Stimulated activated CD4-positive, alpha-beta T cell treated with anti-CD3 and anti-CD28 coated beads, Interleukin-15, amount 100 ng/mL, for 48 hours (primary cell): ENCODE data around the gene TOP3B.
A peak's percentile ranks its signal among the peaks of the same experiment; 100 is the strongest.
"Not testable (repeated sequence)": the region's sequence is repeated elsewhere in the genome, so short reads cannot be mapped to it uniquely, and the experiment has no call there.

ENCODE experiments used
- DNase-seq, 2 donors: peaks; one replicate each; pipeline ENCODE4 v3.0.0-alpha.2; 2020; ENCODE audit warnings: low read depth in 2 of 2

Gene TOP3B

DNA sequence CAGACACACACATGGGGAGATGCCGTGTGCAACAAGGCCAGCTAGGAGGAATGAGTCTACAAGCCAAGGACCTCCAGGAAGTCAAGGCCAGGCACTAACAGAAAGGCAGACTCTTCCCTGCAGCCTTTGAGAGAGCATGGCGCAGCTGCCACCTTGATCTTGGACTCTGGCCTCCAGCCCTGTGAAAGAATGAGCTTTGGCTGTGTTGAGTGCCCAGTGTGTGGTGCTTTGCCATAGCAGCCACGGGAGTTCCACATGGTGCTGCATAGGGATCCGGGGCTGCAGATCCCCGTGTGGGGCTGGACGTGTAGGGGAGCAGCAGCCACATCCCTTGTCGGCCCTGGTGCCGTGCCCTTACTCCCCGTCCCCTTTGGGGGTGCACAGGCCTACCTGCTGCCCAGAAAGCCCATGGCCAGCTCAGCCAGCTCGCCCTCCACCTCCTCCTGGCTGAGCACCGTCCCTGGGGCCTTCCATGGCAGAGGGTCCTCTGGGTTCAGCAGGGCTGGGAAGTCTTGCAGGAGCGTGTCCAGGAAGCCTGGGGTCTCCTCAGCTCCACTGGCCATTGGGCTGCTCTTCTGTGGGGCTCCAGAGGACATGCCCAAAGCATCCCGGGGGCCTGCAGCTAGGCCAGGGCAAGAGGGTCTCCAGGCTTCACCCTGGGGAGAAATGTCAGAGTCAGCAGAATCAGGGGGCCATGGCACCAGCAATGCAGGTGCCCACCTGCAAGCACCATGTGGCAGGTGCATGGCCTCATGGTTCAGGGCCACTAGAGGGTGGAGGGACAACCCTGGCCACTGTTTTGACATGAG is 36.9 kb downstream of the TOP3B start:
- DNase-seq, result no peak

DNA sequence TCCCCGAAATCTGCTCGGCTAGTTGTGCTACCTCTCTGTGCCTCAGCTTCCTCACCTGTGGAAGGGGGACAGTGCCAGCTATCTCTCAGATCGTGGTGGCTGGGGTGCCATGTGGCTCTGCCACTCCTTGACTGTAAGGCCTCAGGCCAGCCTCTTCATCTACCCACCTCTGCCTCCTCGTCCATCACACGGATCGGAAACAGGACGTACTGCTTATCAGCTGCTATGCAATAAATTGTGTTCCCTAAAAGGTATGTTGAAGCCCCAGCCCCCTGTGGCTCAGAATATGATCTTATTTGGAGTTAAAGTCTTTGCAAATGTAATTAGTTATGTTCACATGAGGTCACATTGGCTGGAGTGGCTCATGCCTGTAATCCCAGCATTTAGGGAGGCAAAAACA is 37.7 kb downstream of the TOP3B start:
- no peak for DNase-seq

DNA sequence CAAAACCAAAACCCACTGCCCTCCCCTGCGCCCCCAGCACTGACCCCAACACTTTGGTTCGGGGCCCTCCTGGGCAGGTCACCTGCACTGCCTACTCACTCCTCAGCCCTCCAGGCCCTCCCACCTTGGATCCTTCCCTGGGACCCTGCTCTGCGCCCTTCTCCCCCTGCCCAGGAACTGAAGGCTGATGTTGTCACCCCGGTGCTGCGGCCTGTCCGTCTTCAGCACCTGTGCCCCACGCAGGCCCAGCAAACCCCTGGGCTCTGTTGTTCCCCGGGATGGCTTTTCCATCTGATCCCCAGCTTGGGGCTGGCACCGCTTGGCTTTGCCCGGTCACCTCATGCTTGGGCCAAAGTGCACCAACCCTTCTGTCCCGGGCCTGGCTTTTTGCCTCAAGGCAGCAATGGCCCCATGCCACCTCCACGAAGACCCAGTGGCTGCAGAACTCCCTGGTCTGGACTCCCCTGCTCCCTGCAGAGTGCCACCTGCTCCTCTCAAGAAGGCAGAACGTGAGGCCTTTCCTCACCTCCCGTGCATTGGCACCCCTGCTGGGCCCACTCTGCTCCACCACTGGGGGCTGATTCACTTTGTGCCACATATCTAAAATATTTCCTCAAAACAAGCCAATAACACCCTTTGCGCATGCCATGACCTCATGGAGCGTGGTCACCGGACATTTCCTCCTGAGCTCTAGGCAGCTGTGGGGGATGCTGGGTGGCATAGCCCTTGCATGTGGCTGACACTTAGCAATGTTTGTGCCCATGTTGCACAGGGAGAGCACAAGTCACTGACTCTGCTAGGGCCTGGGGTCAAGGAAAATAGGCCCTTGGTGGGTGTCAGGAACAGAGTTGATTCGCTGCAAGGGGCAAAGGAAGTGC is 38.8 kb downstream of the TOP3B start:
- DNase-seq, result no peak

DNA sequence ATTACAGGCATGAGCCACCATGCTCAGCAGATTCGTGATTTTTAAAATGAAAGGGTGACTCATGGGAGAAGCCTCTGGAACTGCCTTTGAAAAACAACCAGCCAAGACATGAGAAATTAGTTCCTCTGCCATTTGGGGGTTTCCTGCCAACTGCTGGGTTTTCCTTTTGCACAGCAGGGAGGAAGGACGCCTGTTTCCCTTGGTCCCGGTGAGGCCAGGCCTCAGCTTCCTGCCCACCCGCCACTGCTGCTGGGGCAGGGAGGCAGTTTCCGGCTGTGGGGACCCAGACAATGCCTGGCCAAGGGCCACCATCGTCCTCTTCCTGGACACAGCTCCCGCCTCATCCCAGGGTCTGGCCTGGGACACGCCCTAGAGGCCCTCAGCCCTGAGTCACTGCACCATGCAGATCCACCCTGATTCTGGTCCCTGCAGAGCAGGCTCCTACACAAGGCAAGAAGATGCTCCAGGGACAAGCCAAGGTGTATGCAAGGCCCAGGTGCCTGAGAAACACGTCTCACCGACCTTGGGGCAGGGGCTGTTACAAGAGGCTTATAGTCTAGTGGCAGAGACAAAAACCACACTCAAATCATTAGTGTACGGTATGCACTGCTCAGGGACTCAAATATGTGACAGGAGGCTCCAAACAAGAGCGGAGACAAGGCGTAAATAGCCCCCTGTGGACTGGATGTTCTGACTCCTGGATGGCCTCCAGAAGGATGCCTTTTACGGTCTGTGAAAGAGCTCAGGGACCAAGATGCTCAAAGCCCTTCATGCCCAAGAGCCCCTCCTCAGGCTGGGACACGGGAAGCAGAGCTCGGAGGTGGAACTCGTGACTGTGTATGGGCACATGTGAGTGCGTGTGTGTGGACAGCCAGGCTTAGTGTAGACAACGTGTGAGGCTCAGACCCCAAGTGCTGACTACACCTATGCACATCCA is 39.9 kb downstream of the TOP3B start:
- DNase-seq, result no peak

DNA sequence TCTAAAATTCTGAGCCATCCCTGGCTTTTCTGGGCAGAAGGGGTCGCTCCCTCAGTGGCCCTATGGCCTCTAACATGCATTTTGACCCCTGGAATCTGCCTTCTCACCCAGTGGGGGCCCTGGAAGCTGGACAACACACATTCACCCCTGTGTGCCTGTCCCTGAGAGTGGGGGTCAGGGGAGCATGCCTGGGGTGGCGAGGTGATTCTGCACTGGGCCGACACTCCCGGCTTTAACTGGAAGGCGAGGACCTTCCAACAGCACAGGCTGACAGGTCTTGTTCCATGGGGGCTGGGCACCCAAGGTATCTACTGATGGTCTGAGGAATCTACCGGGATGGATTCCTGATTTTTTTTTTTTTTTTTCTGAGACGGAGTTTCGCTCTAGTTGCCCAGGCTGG is 40.7 kb downstream of the TOP3B start:
- DNase-seq, result no peak

DNA sequence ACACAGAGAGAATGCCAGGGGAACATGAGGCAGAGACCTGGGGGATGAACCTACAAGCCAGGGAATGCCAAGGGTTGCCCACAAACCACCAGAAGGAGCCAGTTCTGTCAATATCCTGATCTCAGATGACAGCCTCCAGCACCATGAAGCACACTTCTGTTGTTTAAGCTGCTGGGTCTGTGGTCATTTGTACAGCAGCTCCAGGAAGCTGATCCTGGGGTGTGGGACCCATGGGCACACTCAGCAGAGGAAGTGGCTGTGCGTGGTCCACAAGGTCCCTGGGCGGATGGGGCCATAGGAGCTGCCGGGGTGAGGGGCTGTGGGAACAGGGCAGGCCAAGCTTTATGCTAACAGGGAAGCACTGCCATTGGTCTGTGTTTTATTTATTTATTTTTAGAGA is 42.1 kb downstream of the TOP3B start:
- no peak for DNase-seq

DNA sequence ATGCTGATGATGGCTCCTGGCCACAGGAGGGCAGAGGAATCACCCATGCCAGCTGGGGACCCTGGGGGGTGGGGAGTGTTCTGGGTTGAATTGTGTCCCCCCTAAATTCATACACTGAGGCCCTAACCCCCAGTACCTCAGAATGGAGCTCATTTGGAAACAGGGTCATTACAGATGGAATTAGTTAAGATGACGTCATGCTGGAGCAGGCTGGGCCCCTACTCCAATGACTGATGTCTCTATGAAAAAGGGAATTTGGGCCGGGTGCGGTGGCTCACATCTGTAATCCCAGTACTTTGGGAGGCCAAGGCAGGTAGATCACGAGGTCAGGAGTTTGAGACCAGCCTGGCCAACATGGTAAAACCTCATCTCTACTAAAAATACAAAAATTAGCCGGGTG is 42.7 kb downstream of the TOP3B start:
- not testable (repeated sequence) for DNase-seq

DNA sequence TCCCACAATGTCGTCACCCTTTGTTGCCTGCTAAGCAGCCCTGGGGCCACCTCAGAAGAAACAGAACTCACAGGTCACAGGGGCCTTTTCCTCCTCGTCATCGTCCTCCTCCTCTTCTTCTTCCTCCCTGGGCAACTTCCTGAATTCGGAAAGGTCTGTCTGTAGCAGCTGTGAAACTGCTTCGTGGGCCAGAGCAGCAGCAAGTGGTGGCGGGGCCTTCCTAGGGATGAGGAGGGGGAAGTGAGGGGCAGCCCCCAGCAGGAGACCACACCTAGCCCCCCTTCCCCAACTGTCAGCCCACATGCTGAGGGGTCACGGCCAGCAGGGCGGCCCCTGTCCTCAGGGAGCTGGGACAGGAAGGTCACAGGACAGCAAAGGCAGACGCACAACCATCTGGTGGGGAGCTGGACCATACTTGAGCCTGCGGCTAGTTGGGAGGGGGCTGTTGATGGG is 43.1 kb downstream of the TOP3B start:
- no peak for DNase-seq

DNA sequence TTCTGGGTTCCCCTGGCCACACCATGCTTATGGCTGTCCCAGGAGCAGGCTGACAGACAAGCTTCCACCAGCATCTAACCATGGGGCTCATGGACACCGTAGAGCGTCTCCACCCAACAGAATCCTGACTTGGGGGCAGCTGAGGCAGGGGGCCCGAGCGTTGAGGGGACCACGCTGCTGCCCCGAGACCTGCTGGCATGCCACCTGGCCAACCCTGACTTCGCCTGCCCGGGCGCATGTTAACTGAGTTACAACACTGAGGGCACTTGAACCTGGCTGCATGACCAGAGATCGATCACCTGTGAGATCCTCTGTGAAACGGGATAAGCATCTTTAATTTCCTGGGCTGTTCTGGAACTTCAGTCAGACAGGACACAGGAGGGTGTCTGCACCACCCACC is 43.7 kb downstream of the TOP3B start:
- no peak for DNase-seq

DNA sequence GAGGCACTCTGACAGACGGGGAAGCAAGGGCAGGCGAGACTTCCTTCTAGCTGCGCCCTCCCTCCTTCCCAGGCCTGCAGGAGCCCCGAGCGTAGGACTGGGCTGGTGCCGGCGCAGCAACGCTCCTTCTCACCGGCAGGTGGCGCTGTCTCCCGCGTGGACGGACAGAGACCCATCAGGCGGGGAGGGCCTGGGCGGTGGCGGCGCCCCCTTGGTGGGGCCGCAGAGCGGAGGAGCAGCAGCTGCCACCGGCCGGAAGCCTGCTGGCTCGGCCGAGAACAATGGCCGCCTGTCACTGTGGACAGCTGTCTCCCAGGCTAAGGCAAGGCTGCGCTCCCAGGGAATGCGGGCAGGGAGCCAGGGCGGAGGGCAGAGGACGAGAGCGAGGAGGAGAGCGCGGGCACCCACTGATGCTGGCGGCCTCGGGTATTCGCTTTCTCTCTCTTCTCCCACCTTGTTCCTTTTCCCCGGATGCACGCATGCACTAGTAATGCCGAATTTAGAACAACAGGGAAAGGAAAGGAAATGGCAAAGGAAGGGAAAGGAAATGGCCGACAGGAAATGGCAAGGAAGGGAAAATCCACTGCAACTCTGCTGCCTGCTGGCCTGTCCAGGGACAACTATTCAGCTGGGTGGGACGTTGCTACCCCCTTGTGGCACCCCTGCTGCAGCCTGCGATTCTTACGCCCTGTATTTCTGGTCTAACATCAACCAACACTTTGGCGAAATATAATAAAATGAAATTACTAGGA is 44.3 kb downstream of the TOP3B start:
- peak; percentile 79 to 85 for DNase-seq

DNA sequence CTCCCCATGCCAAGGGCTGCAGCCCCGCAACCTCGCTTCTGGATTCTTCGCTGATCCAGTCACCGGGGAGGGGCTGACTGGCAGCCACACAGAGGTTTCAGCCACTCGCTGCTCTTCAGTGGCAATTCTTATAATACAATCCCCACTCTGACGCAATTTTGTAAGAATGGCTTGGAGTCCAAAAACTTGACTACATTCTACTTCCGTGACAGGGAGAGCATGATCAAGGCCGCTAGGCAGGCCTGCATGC is 44.8 kb downstream of the TOP3B start:
- no peak for DNase-seq

DNA sequence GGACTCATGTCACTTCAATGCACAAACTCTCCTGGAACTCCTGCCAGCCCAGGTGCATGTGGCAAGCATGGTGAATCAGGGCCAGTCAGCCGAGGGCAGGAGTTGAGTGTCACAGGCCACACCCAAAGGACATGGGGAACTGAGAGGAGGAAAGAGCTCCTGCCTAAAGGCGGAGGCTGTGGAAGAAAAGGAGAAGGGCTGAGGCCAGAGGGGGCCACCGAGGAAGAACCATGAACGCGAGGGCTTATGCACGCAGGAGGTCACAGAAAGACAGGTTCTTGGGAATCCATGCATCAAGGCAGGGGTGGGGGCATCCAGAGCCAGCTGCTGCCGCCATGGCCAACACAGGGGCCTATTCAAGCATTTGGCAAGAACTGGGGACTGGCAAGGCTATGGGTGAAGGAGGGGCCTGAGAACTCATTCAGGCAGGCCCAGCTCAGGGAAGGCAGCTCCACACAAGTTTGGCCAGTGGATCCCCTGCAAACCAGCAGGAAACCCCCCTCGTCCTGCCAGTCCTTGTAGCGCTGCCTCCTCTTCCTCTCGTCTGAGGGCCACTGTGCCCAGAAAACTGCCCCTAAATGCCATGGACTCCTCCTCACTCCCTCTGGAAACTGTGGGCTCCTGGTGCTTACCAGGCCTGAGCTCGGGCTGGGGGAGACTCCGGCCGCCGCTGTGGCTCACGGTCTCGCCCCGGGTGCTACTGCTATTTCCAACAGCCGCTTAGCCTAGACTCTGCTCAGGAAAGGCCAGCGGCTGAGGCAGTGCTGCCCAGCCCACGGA is 45.4 kb downstream of the TOP3B start:
- no peak for DNase-seq

DNA sequence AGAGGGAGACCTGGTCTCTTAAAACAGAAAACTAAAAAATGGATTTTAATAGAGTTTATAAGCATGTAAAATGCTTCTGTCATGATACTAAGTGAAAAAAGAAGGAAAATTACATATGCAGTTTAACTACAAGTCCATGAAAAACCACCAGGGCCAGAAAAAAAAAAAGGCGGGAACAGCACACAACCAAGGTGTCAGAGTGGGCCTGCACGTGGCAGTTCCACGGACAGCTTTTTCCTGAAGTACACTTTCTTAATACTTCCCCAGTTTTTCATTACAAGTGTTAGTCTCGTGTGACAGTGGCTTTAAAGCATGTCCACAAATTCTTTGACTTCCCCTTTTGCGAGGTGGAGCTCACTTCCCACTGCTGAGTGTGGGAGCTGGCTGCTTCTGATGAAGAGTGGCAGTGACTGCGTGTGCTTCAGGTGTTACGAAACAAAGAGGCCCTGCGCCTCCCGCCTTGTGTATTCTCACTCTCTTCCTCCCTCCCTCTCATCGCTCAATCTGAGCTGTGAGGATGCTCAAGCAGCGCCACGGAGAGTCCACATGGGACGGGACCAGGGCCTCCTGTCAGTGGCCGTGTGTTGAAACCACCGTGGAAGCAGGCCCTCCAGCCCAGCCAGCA is 46.3 kb downstream of the TOP3B start:
- DNase-seq, result no peak

DNA sequence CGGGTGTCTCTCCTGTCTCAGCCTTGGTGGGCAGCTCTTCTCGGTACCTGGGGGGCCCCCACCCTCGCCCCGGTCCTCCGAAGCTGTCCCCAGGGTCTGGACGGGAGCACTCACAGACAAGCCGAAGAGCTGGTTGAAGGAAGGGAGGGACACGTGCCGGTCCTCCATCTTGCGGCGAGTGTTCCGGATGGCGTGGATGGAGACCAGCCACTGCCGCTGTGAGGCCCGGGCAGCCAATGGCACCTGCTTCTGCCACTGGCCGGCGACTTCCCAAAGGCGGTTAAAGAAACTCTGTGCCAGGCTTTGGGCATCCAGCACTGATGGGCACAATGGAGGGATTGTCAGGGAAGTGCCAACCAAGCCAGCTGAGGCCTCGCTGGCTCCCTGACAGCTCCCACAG is 48.7 kb downstream of the TOP3B start:
- DNase-seq, result no peak

DNA sequence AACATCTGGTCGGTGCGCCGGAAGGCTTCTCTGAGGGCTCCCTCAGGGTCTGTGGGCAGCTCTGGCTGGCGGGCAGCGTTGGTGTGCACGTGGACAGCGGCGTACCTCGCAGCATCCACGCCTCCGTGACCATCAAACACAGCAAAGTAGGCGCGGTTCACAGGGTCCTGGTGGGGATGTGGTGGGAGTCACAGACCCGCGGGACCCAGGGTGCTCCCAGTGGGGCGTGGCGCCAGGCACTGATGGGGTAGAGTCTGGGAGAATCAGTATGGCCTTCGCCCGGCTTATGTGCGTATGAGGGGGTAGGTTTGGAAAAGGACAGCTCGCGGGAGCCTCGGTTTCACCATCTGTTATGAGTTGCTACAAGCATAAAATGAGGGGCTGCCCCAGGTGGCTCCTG is 49.2 kb downstream of the TOP3B start:
- no peak for DNase-seq

DNA sequence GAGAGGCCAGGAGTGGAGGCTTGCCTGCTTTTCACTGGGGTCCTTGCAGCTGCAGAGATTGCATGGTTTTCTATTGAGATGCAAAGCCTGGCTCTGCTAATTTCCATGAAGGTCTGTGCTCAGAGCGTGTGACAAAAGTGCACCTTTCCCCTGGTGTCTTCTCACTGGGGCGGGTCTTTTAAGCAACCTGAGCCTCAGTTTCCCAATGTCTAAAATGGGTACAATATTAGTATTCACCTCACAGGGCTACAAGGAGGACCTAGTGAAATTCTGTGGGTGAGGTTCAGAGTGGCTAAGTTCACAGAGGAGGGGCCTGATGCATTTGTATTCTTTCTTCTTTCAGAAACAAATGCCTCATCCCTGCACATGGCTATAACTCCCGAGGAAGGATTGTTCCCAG is 50.2 kb downstream of the TOP3B start:
- DNase-seq, result no peak

DNA sequence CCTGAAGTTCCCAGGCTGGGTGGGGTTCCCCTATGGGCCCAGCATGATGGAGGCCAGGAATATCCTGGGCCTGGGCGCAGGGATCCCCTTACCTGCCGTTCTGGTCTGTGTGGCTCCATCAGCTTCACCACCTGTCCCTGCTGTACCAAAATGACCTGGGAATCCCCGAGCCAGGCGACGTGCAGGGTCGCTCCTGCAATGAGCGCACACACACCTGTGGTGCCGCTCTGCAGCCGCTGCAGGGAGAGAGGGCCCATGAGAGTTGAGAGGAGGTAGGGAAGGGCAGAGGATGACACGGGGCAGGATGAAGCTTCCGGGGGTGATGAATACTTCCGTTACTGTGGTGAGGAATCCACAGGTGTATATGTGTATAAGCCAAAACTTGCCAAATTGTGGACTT is 51.5 kb downstream of the TOP3B start:
- no peak for DNase-seq

DNA sequence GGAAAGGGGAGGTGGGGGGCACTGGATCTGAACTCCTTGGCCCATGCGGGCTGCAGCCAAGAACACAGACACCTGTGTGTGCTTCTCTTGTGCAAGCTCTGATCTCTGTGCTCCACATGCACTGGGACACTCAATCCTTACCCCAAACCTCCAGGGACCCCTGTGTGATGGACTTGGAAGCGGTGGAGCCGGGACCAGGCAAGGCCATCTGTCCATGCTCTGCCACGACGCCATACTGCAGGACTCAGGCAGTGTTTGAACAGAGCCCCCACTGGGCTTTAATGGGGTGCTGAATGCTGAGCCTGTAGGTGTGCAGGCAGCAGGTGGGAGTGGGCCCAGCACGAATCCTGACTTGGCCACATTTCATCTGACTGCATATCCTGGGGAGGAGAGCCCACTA is 53.3 kb downstream of the TOP3B start:
- no peak for DNase-seq

DNA sequence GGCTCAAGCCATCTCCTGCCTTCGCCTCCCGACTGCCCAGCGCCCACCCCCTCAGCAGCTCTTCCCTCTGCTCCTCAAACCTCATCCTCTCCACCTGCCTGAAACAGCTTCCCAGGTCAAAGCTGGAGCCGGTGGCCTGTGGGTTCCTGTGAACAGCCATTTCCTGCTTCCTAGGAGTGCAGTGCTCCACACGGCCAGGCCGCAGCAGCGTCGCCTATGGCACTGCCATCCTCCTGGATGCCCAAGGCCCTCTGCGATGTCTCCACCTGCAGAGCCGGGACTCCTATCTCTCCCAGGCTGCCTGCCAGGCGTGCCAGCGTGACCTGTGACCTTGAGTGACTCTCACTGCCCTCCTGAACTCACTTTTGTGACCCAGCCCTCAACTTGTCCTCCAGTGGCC is 54.5 kb downstream of the TOP3B start:
- no peak for DNase-seq

DNA sequence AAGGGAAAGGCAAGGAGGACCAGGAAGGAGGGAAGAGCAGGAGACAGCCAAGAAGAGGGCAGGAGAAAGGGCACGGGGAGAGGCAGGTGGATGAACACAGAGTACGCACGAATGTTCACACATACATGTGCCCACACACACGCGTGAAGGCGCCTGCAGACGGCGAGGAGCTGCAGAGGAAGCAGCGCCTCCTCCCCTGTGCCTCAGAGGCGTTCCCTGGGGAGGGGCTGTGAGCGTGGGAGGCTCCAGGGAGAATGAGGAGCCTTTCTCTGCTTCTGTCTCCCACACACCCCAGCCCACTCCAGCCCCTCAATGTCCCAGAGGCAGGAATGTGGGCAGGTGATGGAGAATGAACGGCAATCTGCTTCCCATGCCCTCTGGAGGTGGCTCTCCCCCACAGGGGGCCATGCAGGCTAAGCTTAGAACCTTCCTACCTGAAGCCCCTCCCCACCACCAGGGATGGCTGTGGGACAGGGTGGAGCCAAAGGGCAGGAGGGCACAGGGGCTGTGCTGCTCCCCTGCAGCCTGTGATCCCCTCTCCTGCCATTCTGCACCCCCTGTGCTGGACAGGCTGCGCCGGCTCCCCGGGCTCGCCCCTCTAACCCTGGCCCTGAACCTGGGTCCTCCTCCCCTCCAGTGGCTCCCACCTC is 55.3 kb downstream of the TOP3B start:
- DNase-seq, result no peak
